Measurements from ENCODE around the gene SOS1.

Gene SOS1

DNA sequence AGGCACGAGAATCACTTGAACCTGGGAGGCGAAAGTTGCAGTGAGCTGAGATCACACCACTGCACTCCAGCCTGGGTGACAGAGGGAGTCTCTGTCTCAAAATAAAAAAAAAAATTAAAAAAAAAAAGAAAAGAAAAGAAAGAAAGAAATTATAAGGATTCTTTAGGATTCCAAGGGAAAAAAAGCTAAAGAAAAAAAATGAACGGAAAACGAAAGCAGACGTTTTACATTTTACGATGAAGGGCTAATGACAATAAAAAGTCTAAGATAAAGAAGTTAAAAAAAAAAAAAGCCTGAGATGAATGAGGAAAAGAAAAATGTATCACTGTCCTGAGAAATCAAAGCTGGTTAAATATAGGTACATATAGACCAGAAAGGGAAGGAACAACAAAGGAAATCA is 58.5 kb downstream of the SOS1 start:
- Histone ChIP-seq H3K27ac (replicated peaks) (no peak overlapping the region), H3K4me3 (replicated peaks; ENCODE audit: insufficient read depth, low read length) (no peak overlapping the region), H3K27me3 (ENCODE audit: insufficient read depth, poor library complexity, severe bottlenecking) (no peaks in the 10 kb centered on the region)
- DNase-seq (ENCODE audit: low read depth in 1 of 2, low spot score in 1 of 2): no peak
- TF ChIP-seq GABPA (IDR thresholded peaks at IDR 0.05; ENCODE audit: low read depth): no peak
- TF ChIP-seq SPI1 (IDR thresholded peaks at IDR 0.05; ENCODE audit: borderline replicate concordance, low read depth): no peak
- TF ChIP-seq, protein P1, sequence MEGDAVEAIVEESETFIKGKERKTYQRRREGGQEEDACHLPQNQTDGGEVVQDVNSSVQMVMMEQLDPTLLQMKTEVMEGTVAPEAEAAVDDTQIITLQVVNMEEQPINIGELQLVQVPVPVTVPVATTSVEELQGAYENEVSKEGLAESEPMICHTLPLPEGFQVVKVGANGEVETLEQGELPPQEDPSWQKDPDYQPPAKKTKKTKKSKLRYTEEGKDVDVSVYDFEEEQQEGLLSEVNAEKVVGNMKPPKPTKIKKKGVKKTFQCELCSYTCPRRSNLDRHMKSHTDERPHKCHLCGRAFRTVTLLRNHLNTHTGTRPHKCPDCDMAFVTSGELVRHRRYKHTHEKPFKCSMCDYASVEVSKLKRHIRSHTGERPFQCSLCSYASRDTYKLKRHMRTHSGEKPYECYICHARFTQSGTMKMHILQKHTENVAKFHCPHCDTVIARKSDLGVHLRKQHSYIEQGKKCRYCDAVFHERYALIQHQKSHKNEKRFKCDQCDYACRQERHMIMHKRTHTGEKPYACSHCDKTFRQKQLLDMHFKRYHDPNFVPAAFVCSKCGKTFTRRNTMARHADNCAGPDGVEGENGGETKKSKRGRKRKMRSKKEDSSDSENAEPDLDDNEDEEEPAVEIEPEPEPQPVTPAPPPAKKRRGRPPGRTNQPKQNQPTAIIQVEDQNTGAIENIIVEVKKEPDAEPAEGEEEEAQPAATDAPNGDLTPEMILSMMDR (IDR thresholded peaks at IDR 0.05; ENCODE audit: insufficient read depth, low read length): no peak
- TF ChIP-seq POLR2AphosphoS5 (IDR thresholded peaks at IDR 0.05; ENCODE audit: low read depth): no peak
- TF ChIP-seq, protein P2, sequence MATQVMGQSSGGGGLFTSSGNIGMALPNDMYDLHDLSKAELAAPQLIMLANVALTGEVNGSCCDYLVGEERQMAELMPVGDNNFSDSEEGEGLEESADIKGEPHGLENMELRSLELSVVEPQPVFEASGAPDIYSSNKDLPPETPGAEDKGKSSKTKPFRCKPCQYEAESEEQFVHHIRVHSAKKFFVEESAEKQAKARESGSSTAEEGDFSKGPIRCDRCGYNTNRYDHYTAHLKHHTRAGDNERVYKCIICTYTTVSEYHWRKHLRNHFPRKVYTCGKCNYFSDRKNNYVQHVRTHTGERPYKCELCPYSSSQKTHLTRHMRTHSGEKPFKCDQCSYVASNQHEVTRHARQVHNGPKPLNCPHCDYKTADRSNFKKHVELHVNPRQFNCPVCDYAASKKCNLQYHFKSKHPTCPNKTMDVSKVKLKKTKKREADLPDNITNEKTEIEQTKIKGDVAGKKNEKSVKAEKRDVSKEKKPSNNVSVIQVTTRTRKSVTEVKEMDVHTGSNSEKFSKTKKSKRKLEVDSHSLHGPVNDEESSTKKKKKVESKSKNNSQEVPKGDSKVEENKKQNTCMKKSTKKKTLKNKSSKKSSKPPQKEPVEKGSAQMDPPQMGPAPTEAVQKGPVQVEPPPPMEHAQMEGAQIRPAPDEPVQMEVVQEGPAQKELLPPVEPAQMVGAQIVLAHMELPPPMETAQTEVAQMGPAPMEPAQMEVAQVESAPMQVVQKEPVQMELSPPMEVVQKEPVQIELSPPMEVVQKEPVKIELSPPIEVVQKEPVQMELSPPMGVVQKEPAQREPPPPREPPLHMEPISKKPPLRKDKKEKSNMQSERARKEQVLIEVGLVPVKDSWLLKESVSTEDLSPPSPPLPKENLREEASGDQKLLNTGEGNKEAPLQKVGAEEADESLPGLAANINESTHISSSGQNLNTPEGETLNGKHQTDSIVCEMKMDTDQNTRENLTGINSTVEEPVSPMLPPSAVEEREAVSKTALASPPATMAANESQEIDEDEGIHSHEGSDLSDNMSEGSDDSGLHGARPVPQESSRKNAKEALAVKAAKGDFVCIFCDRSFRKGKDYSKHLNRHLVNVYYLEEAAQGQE (IDR thresholded peaks at IDR 0.05; ENCODE audit: insufficient replicate concordance, low read depth): no peak

DNA sequence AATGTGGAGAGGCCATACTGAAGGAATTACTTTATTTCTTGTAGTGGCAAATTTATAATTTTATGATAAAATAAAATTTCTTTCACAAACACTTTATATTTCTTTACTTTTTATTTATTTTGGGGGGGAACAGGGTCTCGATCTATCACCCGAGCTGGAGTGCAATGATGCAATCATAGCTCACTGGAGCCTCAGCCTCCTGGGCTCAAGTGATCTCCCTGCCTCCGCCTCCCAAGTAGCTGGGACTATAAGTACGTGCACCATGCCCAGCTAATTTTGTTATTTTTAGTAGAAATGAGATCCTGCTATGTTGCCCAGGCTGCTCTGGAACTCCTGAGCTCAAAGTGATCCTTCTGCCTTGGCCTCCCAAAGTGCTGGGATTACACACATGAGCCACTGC is 59.6 kb downstream of the SOS1 start:
- Histone ChIP-seq H3K27ac (replicated peaks) (no peak overlapping the region), H3K27me3 (ENCODE audit: insufficient read depth, poor library complexity, severe bottlenecking) (no peaks in the 10 kb centered on the region), H3K4me3 (replicated peaks; ENCODE audit: insufficient read depth, low read length) (no peak overlapping the region)
- no peak for DNase-seq (ENCODE audit: low read depth in 1 of 2, low spot score in 1 of 2)
- TF ChIP-seq SPI1 (IDR thresholded peaks at IDR 0.05; ENCODE audit: borderline replicate concordance, low read depth) (no peak), POLR2AphosphoS5 (IDR thresholded peaks at IDR 0.05; ENCODE audit: low read depth) (no peak), GABPA (IDR thresholded peaks at IDR 0.05; ENCODE audit: low read depth) (no peak)
- TF ChIP-seq, protein P2 (IDR thresholded peaks at IDR 0.05; ENCODE audit: insufficient replicate concordance, low read depth): no peak
- TF ChIP-seq, protein P1 (IDR thresholded peaks at IDR 0.05; ENCODE audit: insufficient read depth, low read length): no peak

DNA sequence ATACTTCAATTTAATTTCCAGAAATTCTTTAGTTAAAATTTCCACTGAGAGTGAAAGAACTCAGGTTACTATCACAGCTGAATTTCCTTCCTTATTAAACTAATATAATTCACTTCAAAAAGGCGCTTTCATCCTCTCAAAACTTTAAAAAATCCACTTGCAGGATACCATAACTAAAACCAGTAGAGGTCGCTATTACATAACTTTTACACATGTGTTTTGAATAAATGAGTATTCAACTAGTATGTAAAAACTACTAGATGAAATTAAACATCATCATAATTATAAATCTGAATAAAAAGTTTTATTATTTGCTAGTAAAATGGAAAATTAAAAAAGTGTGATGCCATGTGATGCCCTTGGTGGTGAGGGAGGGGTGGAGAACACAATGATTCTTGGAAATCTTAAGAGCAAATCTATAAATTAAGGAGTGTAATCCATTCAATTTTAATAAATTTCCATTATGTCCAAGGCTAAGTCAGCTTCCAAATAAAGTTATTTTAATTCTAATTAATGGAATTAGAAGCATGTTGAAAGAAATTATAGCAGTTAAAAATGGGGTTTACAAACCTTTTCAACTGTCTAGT is 61.4 kb downstream of the SOS1 start:
- peak in 1 of 2 experiments; percentile 13 for DNase-seq (ENCODE audit: low read depth in 1 of 2, low spot score in 1 of 2)
- TF ChIP-seq, protein P1 (IDR thresholded peaks at IDR 0.05; ENCODE audit: insufficient read depth, low read length): peak; percentile 11
- TF ChIP-seq, protein P2 (IDR thresholded peaks at IDR 0.05; ENCODE audit: insufficient replicate concordance, low read depth): no peak
- Histone ChIP-seq H3K4me3 (replicated peaks; ENCODE audit: insufficient read depth, low read length) (no peak overlapping the region), H3K27ac (replicated peaks) (no peak overlapping the region), H3K27me3 (ENCODE audit: insufficient read depth, poor library complexity, severe bottlenecking) (no peaks in the 10 kb centered on the region)
